NCI-H2029 treated with DMSO at 0.1 percent for 48 hours (cell line): ENCODE data around the gene OSBPL10.
"Not testable (repeated sequence)": the region's sequence is repeated elsewhere in the genome, so short reads cannot be mapped to it uniquely, and the experiment has no call there.

Experiments
- DNase-seq: peaks from one replicate; lab custom pipeline; 2025; lab: John Stamatoyannopoulos, UW

OSBPL10 gene

DNA sequence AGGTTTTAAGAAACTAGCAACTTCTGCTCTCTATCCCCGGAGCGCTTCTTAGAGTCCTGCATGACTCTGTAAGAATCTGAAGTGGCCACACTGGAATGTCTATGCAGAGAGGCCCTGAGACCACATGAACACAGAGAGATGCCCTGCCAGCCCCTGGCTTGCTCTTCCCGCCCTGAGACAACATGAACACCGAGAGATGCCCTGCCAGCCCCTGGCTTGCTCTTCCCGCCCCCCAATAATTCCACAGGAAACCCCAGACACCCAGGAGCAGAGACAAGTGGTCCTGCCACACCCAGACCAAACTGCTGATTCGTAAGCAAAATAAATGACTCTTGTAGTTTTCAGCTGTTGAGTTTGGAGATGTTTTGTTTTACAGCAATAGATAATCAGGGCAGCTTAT lies 166.1 kb downstream of the OSBPL10 start:
- no peak for DNase-seq

DNA sequence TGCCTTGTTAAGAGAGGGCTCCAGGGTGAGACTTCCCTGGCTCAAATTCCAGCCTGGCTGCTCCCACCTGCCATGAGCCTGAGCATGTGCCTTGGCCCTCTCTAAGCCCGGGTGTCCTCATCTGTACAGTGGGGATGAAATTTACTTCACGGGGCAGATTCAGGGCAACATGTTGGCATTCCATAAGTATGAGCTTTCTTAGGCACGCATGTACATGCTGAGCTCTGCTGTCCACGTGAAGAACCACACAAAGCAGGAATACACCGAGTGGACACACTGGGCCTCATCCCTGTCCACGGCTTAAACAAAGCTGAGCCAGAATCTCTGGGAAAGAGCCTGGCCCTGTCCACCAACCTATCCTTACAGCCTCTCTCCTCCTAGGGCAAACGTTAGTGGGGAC lies 167.4 kb downstream of the OSBPL10 start:
- DNase-seq, result no peak

- DNase-seq, result no peak
These were observed 167.9 kb downstream of the OSBPL10 start for GRCh38 chr3:31813197-31813596.

GRCh38 chr3:31810991-31811433 lies 170.1 kb downstream of the OSBPL10 start:
- DNase-seq, result no peak

DNA sequence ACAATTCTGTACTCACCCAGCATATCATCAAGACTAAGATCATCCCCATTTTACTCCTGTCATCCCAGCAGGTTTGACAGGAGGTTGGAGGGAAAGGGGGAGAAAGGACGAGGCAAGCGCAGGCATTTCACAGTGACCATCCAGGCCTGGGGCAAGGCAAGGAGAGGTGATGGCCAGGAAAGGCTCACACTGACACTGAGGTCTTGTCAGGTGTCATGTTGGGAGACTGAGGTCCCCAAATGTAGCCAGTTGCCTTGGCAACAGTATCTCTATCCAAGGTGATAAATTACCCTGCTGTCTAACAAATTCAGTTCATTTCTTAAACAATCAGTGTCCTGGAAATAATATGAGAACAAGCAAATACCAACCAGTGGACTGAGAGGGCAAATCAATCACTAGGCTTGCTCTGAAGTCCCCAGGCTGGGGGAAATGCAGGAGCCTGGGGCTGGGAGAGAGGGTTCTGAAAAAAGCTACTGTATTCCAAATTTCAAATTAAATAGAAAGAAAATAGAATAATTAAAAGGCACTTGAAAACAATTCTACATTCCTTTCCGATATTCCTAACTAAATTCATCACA lies 172.8 kb downstream of the OSBPL10 start:
- no peak for DNase-seq

DNA sequence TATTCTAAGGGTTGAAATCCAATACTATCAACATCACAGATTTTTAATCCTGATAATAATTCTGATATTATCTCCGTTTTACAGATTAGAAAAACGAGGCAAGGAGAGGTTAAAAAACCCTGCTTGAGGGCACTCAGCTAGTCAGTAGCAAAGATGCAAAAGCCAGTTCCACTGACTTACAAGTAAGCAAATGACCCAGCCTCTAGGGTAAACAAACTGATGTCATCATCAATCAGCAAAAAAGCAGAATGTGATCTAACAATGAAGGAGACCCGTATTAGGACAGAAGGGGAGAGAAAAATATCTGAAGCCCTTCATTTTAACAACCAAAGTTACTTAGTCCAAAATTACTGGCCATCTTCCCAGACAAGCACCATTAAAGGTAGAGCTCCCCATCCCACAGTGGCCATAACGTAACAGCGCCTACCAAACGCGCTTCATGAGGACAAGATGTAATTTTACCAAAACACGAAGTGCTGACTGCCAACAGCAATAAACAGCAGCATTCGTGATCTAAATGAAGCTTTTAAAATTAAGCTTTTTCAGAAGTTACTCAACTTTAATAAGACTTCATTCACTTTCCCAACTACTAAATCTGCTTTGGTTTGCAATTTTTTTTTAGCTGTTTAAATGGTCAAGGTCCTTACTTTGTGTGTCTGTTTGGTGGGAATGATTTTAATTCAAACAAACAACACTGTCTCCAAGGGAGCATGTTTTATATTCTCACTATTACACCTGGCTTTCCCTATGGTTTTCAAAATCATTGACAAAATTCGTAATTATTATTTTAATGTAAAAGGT lies 176.6 kb downstream of the OSBPL10 start:
- no peak for DNase-seq

DNA sequence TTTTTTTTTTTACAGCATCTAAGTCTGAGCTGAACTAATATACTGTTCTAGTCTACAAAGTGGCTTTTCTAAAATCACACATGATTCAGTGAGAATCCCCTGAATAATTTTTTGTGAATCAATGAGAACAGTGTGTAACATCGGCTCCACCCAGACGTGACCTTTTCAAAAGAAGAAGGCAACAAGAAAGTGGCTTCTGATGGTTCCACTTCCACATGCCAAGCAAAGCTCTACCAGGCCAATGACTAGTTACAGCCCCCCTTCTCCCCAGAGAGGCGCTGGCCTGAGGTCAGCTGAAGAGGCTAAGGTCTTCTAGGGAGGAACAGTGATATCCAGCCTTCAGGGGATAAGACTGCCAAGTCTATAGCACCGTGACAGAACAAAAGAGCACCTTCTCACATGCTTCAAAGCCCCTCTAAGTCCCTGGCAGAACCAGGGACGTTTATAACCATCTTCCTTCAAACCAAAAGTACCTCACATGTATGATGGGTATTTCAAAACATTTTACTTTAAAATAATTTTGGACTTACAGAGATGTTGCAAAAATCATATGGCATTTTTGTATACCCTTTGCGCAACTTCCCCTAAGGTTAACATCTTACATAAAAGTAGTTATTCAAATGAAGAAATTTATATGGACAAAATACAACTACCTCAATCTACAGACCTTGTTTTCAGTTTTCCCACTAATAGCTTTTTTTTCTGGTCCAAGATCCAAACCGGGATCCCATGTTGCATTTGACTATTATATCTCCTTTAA lies 177.9 kb downstream of the OSBPL10 start:
- no peak for DNase-seq

GRCh38 chr3:31800436-31800835 lies 180.6 kb downstream of the OSBPL10 start:
- DNase-seq, result no peak

- no peak for DNase-seq
These were observed 182.2 kb downstream of the OSBPL10 start for GRCh38 chr3:31798840-31799239.

GRCh38 chr3:31793821-31794220 lies 187.2 kb downstream of the OSBPL10 start:
- peak; percentile 24 for DNase-seq

GRCh38 chr3:31791090-31791430 lies 190.0 kb downstream of the OSBPL10 start:
- DNase-seq, result no peak

- no peak for DNase-seq
These were observed 190.6 kb downstream of the OSBPL10 start for GRCh38 chr3:31790193-31791089.

GRCh38 chr3:31789429-31789828 lies 191.6 kb downstream of the OSBPL10 start:
- no peak for DNase-seq

DNA sequence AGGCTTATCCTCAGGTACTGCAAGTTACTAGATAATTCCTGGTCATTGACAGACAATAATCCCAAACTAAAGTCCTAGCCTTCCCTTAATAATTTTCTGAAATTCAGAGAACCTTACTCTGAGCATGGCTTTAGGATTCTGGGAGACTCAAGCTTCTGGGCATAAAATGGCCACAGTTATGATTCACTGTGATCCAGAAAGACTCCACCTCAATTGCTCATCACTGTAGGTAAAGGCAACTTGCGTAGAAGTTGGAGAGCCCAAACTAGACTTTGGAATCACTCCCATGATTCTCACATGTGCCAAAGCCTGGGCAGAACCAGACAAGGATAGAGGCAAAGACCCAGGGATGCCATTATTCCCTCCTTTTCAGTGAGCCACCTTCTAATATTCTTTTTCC lies 195.3 kb downstream of the OSBPL10 start:
- DNase-seq, result no peak

DNA sequence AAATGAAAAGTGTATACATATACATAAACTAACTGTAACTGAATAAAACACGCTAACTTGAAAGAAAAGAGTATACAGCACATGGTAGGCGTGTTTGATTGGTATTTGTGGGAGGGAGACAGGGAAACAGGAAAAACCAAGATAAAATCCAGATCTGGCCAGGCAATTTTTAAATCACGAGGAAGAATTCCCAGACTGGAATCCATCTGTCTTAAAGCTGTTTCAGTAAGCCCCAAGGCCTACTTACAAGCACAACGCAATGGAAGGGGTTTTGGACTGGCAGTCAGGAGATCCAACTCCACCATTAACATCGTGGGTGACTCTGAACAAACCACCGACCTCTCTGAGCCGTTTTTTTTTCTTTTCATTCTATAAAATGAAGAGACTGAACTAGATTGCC lies 195.8 kb downstream of the OSBPL10 start:
- no peak for DNase-seq

DNA sequence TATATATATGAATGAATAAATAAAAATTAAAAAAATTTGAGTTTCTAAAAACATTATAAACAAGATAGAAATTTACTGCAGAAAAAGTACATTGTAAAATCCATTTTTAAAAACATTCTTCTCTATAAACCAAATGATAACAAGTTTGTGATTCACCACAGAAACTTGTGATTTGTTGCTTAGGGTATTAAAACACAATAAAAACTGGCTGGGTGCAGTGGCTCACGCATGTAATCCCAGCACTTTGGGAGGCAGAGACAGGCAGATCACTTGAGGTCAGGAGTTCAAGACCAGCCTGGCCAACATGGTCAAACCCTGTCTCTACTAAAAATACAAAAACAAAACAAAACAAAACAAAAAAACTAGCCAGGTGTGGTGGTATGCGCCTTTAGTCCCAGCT lies 197.2 kb downstream of the OSBPL10 start:
- not testable (repeated sequence) for DNase-seq

GRCh38 chr3:31782306-31782705 lies 198.8 kb downstream of the OSBPL10 start:
- not testable (repeated sequence) for DNase-seq

DNA sequence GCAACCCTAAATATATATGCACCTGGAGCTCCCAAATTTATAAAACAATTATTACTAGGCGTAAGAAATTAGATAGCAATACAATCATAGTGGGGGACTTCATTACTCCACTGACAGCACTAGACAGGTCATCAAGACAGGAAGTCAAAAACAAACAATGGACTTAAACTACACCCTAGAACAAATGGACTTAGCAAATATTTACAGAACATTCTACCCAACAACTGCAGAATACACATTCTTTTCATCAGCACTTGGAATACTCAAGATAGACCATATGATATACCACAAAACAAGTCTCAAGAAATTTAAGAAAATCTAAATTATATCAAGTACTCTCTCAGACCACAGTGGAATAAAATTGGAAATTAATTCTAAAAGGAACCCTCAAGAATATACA lies 201.5 kb downstream of the OSBPL10 start:
- no peak for DNase-seq

DNA sequence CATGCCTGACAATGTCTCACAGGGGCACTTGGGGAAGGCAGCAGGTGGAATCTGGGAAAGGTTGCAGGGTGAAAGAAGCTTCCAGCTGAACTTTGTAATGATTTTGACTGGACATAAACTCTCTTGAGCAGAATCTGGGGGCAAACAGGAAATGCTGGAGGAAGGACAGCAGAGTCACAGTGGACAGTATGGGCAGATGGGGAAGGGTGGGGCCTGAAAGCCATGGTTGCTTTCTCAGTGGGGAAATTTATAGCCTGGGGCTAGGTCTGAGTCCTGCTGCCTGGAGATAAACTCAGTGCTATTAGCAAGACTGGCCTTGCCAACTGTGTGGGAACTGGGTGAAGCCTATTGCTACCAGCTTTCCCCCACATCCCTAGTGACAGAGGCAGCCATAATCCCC lies 203.2 kb downstream of the OSBPL10 start:
- DNase-seq, result no peak

GRCh38 chr3:31777092-31777491 lies 204.0 kb downstream of the OSBPL10 start:
- no peak for DNase-seq

GRCh38 chr3:31776016-31776415 lies 205.0 kb downstream of the OSBPL10 start:
- no peak for DNase-seq

DNA sequence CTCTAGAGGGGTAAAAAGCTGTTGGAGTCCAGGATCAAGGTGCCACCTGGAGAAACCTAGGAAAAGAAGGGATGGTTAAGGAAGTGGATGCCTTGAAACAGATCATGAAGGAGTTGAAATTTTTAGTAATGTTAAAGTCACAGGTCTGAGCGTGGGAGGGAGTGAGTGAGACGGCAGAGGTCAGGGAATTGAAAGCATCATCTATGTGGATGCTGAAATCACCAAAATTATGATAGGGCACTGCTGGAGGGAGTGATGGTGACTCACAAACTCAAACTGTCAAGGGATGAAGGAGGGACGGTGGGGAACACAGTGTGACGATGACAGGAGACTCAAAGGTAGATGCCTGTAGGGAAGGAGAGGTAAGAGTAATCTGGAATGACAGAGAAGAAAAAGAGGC lies 205.7 kb downstream of the OSBPL10 start:
- no peak for DNase-seq
